ENCODE results near the gene EDEM3. TPM values are rescaled to one million over a fixed set of nuclear protein-coding genes. Genes with fewer than 3 reads are reported as not detected.
"Not testable (repeated sequence)": the region's sequence is repeated elsewhere in the genome, so short reads cannot be mapped to it uniquely, and the experiment has no call there.

EDEM3 gene
- total RNA-seq, 2 experiments from 2014 or later, result 11.5 to 12.4 TPM

DNA sequence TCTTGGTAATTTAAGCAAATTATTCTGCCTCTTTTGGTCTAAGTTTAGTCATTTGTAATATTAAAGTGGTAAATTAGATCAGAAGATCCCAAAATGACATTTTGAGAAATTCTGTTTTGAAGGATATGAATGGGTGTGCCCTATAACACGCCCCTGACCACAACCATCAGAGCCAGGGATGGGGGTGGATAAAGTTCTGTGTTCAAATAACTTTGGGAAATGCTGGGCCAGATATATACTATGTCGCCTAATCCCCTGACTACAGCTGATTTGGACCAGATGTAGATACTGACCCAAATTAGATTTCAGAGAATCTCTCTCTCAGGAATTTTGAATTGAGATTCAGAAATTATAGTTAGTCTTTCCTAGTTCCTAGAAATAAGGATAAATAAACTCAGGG, 21.2 kb upstream of the EDEM3 start:
- H3K4me3 Mint-ChIP-seq, result no peak overlapping the region
- peaks cover 4% of the 10 kb centered on the region for H3K27me3 Mint-ChIP-seq

DNA sequence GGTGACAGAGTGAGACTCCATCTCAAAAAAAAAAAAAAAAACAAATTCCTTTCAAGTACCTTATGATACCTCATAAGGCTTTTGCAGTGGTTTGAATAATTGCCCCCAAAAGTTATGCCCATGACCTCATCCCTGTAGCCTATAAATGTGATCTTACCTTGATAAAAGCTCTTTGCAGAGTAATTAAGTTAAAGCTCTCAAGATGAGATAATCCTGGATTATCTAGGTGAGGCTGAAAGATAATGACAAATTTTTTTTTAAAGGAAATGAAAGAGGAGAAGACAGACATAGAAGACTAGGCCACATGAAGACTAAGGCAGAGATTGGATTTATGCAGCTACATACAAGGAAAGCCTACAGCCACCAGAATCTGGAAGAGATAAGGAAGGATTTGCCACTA, 20.7 kb upstream of the EDEM3 start:
- Mint-ChIP-seq H3K36me3 (no peaks in the 10 kb centered on the region), H3K9me3 (no peaks in the 10 kb centered on the region), H3K27ac (no peak overlapping the region), H3K4me3 (no peak overlapping the region), H3K27me3 (peaks cover 4% of the 10 kb centered on the region), H3K4me1 (peaks cover 2% of the 10 kb centered on the region)
- DNase-seq, result no peak

More for the DNA sequence above, 21.2 kb upstream of the EDEM3 start:
- DNase-seq, result no peak
- H3K27ac Mint-ChIP-seq, result no peak overlapping the region
- H3K36me3 Mint-ChIP-seq, result no peaks in the 10 kb centered on the region
- H3K4me1 Mint-ChIP-seq, result peaks cover 2% of the 10 kb centered on the region
- no peaks in the 10 kb centered on the region for H3K9me3 Mint-ChIP-seq

DNA sequence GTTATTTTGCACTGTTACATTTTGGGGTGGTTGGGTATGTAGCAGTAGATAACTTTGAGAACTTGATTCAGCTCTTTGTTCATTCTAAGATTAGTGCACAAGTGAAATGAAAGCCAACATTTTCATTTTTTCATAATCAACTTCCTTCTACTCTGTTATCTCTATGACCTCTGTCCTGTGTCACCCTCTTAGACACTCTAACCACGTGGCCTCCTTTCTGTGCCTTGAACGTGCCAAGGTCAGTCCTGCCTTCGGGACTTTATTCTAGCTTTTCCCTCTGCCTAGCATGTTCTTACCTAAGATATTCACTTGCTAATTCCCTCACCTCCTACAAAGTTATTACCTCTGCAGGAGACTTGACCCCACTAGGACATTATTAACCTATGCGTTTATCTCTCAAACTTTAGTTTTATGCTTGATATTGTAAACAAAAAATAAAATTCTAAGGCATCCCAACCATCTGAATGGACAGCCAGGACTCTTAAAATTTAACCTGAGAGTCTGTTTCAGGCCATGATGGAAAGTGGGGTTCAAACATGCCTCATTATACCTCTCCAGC, 19.2 kb upstream of the EDEM3 start:
- Mint-ChIP-seq H3K27ac (no peak overlapping the region), H3K9me3 (no peaks in the 10 kb centered on the region), H3K4me1 (peaks cover 2% of the 10 kb centered on the region), H3K4me3 (no peak overlapping the region), H3K36me3 (no peaks in the 10 kb centered on the region), H3K27me3 (peaks cover 4% of the 10 kb centered on the region)
- DNase-seq, result no peak

DNA sequence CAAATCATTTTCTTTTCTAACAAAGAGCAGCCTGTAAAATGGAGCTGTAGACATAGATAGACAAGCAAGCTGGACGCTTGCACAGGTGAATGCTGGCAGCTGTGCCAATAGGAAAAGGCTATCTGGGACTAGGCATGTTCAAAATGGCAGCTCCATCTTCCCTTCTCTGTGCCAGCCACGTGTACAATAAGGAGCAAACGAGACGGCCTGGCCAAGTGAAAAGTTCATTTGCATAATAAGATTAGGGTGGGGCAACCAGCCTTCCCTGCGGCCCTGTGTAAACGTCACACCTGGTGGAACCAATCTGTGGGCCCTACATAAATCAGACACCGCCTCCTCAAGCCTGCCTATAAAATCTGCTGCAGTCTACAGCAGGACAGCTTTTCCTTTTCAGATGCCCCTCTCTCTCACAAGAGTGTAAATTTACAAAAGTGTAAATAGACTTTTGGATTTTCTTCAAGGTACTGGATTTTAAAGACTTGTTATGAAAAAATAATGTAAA, 16.6 kb upstream of the EDEM3 start:
- no peak overlapping the region for H3K27ac Mint-ChIP-seq
- no peak for DNase-seq
- H3K27me3 Mint-ChIP-seq, result peaks cover 4% of the 10 kb centered on the region
- H3K36me3 Mint-ChIP-seq, result no peaks in the 10 kb centered on the region
- no peaks in the 10 kb centered on the region for H3K9me3 Mint-ChIP-seq
- H3K4me3 Mint-ChIP-seq, result no peak overlapping the region
- no peaks in the 10 kb centered on the region for H3K4me1 Mint-ChIP-seq

DNA sequence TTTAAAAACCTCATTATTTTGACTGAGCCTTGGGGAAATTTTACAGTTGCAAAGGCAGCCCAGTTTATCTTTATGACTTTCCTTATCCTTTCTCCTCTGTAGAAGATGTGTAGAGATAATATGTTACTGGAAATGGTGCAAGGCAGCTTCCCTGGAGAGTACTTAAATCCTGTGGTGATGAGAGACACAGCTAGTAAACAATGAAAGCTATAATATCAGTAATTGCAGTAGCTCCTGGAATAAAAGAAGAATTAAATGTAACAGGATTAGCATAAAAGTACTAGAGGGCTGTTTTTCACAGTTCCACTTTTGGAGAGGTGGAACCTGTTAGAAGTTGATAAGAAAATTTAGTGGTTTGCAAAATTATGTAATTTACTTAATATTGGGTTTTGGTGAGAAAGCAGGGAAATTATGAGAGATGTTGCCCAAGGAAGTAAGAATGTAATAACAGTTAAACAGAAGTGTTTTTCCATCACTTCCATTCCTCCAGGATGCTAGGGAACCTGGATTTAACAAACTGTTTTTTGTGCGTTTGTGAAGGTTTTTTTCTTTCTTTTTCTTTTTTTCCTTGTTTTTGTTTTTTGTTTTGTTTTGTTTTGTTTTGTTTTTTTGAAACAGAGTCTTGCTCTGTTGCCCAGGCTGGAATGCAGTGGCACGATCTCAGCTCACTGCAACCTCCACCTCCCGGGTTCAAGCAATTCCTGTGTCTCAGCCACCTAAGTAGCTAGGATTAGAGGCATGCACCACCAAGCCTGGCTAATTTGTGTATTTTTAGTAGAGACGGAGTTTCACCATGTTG, 15.7 kb upstream of the EDEM3 start:
- Mint-ChIP-seq H3K4me3 (no peak overlapping the region), H3K9me3 (no peaks in the 10 kb centered on the region), H3K36me3 (no peaks in the 10 kb centered on the region), H3K27me3 (peaks cover 4% of the 10 kb centered on the region), H3K27ac (no peak overlapping the region), H3K4me1 (no peaks in the 10 kb centered on the region)
- no peak for DNase-seq

DNA sequence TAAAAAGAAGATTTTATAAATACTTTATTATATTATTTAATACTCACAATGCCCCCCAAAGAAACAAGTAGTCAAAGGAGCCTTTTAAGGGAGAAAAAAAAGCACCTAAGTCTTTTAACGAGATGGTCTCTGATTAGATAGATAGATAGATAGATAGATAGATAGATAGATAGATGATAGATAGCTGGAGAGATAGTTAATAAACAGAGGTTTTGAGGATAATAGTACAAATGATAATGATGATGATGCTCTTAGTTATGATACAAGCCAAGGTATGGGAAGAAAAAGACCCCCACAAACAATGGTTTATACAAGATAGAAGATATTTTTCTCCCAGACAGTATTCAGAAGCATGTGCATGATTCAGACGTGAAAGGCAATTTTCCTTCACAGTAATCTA, 14.6 kb upstream of the EDEM3 start:
- H3K4me3 Mint-ChIP-seq, result no peak overlapping the region
- no peak overlapping the region for H3K27ac Mint-ChIP-seq
- H3K27me3 Mint-ChIP-seq, result peaks cover 4% of the 10 kb centered on the region
- no peaks in the 10 kb centered on the region for H3K9me3 Mint-ChIP-seq
- no peaks in the 10 kb centered on the region for H3K4me1 Mint-ChIP-seq
- H3K36me3 Mint-ChIP-seq, result no peaks in the 10 kb centered on the region
- no peak for DNase-seq

DNA sequence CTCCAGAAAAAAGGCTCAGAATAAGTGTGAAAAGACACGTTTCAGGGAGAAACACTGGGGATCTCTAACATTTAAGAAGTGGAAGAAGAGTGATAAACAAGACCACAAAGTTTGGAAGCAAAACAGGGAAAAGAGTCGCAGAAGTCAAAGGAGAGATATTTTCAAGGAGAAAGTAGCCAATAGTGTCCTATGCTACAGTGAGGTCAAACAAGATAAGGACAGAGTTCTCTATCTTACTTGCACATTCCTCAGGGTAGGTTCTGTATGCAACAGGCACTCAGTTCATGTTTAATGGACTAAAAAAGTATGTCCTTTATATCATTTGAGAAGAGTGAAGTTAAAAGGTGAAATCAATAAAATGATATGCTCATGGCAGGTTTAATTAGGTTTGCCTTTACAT, 13.8 kb upstream of the EDEM3 start:
- Mint-ChIP-seq H3K27ac (no peak overlapping the region), H3K4me1 (no peaks in the 10 kb centered on the region), H3K36me3 (no peaks in the 10 kb centered on the region), H3K4me3 (no peak overlapping the region), H3K9me3 (no peaks in the 10 kb centered on the region), H3K27me3 (peaks cover 5% of the 10 kb centered on the region)
- no peak for DNase-seq

DNA sequence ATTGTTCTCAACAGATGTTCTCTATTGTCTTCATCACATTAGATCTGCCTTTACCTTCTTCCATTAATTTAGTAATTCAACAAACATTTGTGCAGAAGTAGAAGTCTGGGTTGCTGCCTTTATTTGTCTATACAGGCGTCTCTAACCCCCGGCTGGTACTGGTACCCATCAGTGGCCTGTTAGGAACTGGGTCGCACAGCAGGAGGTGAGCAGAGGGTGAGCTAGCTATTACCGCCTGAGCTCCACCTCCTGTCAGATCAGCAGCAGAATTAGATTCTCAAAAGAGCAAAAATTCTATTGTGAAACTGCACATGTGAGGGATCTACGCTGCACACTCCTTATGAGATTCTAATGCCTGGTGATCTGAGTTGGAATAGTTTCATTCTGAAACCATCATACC, 12.9 kb upstream of the EDEM3 start:
- H3K27me3 Mint-ChIP-seq, result peaks cover 9% of the 10 kb centered on the region
- no peaks in the 10 kb centered on the region for H3K4me1 Mint-ChIP-seq
- H3K4me3 Mint-ChIP-seq, result no peak overlapping the region

DNA sequence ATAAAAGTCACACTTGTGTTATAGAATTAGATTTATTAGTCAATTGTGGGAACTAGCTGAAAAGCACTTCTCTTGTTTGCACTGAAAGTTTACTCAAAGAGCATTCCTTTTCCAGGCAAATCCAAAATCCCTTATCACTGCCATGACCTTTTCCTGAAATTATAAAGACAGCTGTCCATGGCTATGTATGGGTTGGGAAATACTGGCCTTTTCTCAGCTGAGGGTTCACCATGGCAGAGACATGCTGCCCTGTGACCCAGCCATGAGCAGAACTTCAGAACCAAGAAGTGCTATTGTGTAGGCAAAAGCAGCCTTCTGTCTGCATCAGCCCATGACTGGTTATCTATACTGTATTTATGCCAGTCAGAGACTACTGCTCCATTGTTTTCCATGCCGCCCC, 9.8 kb upstream of the EDEM3 start:
- no peaks in the 10 kb centered on the region for H3K4me1 Mint-ChIP-seq
- H3K9me3 Mint-ChIP-seq, result no peaks in the 10 kb centered on the region
- DNase-seq, result no peak
- H3K36me3 Mint-ChIP-seq, result no peaks in the 10 kb centered on the region
- H3K27ac Mint-ChIP-seq, result no peak overlapping the region
- no peak overlapping the region for H3K4me3 Mint-ChIP-seq
- H3K27me3 Mint-ChIP-seq, result peaks cover 6% of the 10 kb centered on the region

More for the DNA sequence above, 12.9 kb upstream of the EDEM3 start:
- Mint-ChIP-seq H3K36me3 (no peaks in the 10 kb centered on the region), H3K9me3 (no peaks in the 10 kb centered on the region), H3K27ac (no peak overlapping the region)
- DNase-seq, result no peak

DNA sequence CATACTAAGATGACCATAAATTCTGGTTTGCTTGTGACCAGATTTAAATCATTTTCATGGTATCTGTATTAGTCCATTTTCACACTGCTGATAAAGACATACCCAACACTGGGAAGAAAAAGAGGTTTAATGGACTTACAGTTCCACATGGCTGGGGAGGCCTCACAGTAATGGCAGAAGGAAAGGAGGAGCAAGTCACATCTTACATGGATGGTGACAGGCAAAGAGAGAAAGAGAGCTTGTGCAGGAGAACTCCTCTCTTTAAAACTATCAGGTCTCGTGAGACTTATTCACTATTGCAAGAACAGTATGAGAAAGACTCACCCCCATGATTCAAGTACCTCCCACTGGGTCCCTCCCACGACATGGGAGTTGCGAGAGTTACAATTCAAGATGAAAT, 8.9 kb upstream of the EDEM3 start:
- H3K4me3 Mint-ChIP-seq, H3K4me1 Mint-ChIP-seq, H3K9me3 Mint-ChIP-seq, DNase-seq, H3K27ac Mint-ChIP-seq, H3K36me3 Mint-ChIP-seq, H3K27me3 Mint-ChIP-seq: not testable (repeated sequence)

DNA sequence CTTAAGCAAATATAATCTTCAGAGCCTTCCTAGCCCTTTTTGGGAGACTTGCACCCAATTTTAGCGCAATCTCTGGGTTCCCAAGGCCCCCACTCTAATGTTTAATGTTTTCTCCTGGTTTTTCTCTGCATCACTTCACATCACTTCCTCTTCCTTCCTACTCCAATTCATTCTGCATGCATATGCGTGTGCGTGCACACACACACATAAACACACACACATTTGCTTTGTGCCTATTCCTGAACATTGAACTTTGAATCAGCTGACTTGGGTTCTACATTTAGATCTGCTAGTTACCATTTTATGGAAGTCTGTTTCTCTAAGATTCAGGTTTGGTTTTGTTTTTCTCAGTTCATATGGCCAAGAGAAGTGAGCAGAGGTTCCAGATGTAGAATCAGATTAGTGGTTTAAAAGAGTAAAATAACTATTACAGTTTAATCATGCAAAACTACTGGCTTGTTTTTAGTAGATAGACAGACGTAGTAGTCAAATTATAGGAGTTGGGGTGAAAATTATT, 7.4 kb upstream of the EDEM3 start:
- Mint-ChIP-seq H3K4me3 (no peak overlapping the region), H3K36me3 (no peaks in the 10 kb centered on the region), H3K4me1 (no peaks in the 10 kb centered on the region), H3K27ac (no peak overlapping the region), H3K27me3 (peaks cover 11% of the 10 kb centered on the region), H3K9me3 (no peaks in the 10 kb centered on the region)
- DNase-seq, result no peak

DNA sequence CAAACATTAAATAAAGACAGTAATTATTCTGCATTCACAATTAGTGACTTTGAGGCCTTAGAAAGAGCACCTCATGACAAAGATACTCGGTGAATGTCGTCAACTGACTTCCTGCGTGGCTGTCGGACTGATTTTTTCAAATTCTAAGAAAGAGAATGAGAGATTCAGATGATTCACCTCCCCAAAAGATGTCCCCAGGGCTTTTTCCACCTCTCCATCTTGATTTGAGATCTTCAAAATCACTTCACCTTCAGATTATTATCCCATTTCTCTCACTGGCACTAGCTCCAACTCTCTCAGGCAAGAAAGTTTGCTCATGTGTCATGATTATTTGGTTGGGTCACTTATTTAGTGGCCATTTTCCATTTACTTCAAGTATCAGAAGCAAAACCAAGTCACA, 5.0 kb upstream of the EDEM3 start:
- Mint-ChIP-seq H3K9me3 (no peaks in the 10 kb centered on the region), H3K27ac (no peak overlapping the region), H3K36me3 (no peaks in the 10 kb centered on the region), H3K27me3 (peaks cover 14% of the 10 kb centered on the region), H3K4me3 (no peak overlapping the region), H3K4me1 (peaks cover 15% of the 10 kb centered on the region)
- DNase-seq, result no peak

DNA sequence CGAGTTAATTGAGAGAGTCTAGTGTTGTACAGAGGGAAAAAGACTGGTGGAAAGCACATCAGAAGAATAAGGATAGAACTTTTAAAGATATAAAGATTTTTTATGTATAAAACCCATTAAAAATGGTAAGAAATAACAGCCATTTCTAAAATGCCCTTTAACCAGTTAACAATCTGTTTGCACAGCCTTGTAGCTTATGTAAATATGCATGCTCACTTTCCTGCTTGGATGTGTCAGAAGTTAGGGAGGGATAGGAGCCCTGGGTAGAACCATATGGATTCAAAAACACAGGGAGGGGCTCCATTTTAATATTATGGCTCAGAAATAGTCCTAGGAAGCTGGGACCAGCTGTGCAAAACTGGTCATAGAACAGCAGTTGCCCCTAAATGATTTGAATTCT, 4.5 kb upstream of the EDEM3 start:
- Mint-ChIP-seq H3K4me3 (no peak overlapping the region), H3K9me3 (no peaks in the 10 kb centered on the region), H3K4me1 (peaks cover 15% of the 10 kb centered on the region), H3K36me3 (no peaks in the 10 kb centered on the region), H3K27me3 (peaks cover 14% of the 10 kb centered on the region), H3K27ac (no peak overlapping the region)
- no peak for DNase-seq

DNA sequence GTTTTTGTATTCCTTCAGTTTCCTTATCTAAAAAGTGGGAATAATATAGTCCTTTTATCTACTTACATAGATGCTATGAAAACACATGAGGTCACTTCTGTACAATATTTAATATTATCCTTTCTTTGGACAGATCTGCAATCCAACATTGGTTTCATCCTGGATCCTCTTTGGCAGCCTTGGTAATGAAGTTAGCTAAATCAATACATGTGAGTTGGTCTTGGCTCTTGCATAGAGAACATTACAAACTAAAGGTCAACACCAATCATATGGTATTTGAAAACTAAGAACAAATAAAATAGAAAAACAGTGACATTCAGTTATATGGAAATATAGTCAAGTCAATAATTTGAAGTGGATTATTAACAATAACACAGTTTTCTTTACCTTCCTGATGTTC, 3.2 kb upstream of the EDEM3 start:
- Mint-ChIP-seq H3K27ac (no peak overlapping the region), H3K9me3 (no peaks in the 10 kb centered on the region), H3K27me3 (peaks cover 8% of the 10 kb centered on the region), H3K4me1 (peaks cover 22% of the 10 kb centered on the region), H3K4me3 (no peak overlapping the region), H3K36me3 (peaks cover 9% of the 10 kb centered on the region)
- DNase-seq, result no peak

DNA sequence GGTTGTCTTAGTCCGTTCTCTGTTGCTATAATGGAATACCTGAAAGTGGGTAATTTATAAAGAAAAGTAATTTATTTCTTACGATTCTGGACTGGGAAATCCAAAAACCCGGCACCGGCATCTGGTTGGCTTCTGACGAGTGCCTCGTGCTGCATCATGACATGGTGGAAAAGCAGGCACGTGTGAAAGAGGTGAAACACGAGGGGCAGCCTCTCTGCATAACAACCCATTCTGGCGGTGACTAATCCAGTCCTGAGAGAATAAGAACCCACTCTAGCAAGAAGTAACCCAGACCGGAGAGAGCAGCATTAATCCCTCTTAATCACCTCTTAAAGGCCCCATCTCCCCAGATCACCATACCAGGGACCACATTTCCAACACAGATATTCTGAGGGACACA, 2.7 kb upstream of the EDEM3 start:
- peaks cover 8% of the 10 kb centered on the region for H3K27me3 Mint-ChIP-seq
- H3K4me3 Mint-ChIP-seq, result no peak overlapping the region
- H3K27ac Mint-ChIP-seq, result no peak overlapping the region
- no peak for DNase-seq
- peaks cover 11% of the 10 kb centered on the region for H3K36me3 Mint-ChIP-seq
- peaks cover 26% of the 10 kb centered on the region for H3K4me1 Mint-ChIP-seq
- no peaks in the 10 kb centered on the region for H3K9me3 Mint-ChIP-seq
